HEK293 (cell line): ENCODE measurements around the gene NEUROG2.
A peak's percentile ranks its signal among the peaks of the same experiment; 100 is the strongest.

Experiments
- CTCF ChIA-PET: fragments of 350-600 bp; formaldehyde crosslinking; extraction: SDS; loops from one replicate; lab custom pipeline; 2021; ENCODE audit warnings: antibody characterized with exemption; lab: Yijun Ruan, JAX
- POLR2A ChIA-PET: fragments of 300-600 bp; formaldehyde crosslinking; extraction: SDS; loops from one replicate; lab custom pipeline; 2020; ENCODE audit warnings: antibody characterized with exemption, inconsistent platforms; lab: Yijun Ruan, JAX
- H3K27ac ChIP-seq: fragments of 200-500 bp; sonication (Bioruptor generic); 2 replicates; pipeline ENCODE4 v1.5.1; 2014; ENCODE audit warnings: low read depth, low read length, control low read depth, inconsistent platforms; ENCODE audit errors: extremely low read depth
- H3K36me3 ChIP-seq, 2 experiments: fragments of 200-500 bp in 1 of 2; sonication (Bioruptor generic) in 1 of 2; 1 replicate in 1 of 2; 2 replicates in 1 of 2; pipeline ENCODE4 v1.5.1; 2014 to 2017; ENCODE audit warnings: inconsistent platforms in 2 of 2, low read length in 2 of 2; ENCODE audit not compliant: control insufficient read depth in 2 of 2, insufficient read depth in 1 of 2
- H3K4me1 ChIP-seq: fragments of 200-500 bp; sonication (Bioruptor generic); 2 replicates; pipeline ENCODE4 v1.5.1; 2014; ENCODE audit warnings: mild to moderate bottlenecking, low read length, inconsistent platforms; ENCODE audit not compliant: control insufficient read depth, insufficient read depth
- H3K4me3 ChIP-seq: 2 replicates; pipeline ENCODE4 v1.5.1; 2011; ENCODE audit warnings: low read depth, mild to moderate bottlenecking, control low read depth, low read length, moderate library complexity
- H3K9me3 ChIP-seq: fragments of 200-500 bp; sonication (Bioruptor generic); 2 replicates; pipeline ENCODE4 v1.5.1; 2014; ENCODE audit warnings: low read depth, low read length, inconsistent platforms; ENCODE audit not compliant: control insufficient read depth, insufficient read depth
- FEZF1 ChIP-seq: fragments of 450-650 bp; formaldehyde crosslinking; IDR thresholded peaks from 2 replicates; pipeline ENCODE4 v1.5.1; 2016; ENCODE audit warnings: missing biosample characterization, missing genetic modification characterization
- HOXC10 ChIP-seq: sonication (generic); formaldehyde crosslinking; IDR thresholded peaks from 2 replicates; pipeline ENCODE4 v1.8.1; 2023; ENCODE audit warnings: mild to moderate bottlenecking, missing genetic modification reagents
- MZF1 ChIP-seq: fragments of 450-650 bp; formaldehyde crosslinking; IDR thresholded peaks from 2 replicates; pipeline ENCODE4 v1.5.1; 2017; ENCODE audit warnings: missing biosample characterization, missing genetic modification characterization, borderline replicate concordance
- SCRT2 ChIP-seq: fragments of 450-650 bp; formaldehyde crosslinking; IDR thresholded peaks from 2 replicates; pipeline ENCODE4 v1.5.1; 2016; ENCODE audit warnings: missing biosample characterization, missing genetic modification characterization
- SETDB1 ChIP-seq: IDR thresholded peaks from one replicate; pipeline ENCODE4 v1.6.1; 2017; ENCODE audit warnings: mild to moderate bottlenecking, low read length, moderate library complexity, mixed read lengths; ENCODE audit not compliant: insufficient read length
- YY1 ChIP-seq: fragments of 450-650 bp; formaldehyde crosslinking; IDR thresholded peaks from 2 replicates; pipeline ENCODE4 v1.5.1; 2018; ENCODE audit warnings: missing biosample characterization, missing genetic modification characterization
- ZFHX2 ChIP-seq: fragments of 450-650 bp; formaldehyde crosslinking; conservative IDR thresholded peaks from 2 replicates; pipeline ENCODE4 v1.5.1; 2016; ENCODE audit warnings: missing biosample characterization, missing genetic modification characterization
- ZNF10 ChIP-seq: fragments of 450-650 bp; formaldehyde crosslinking; IDR thresholded peaks from 2 replicates; pipeline ENCODE4 v1.5.1; 2017; ENCODE audit warnings: missing biosample characterization, missing genetic modification characterization
- ZNF112 ChIP-seq: fragments of 450-650 bp; formaldehyde crosslinking; IDR thresholded peaks from 2 replicates; pipeline ENCODE4 v1.5.0; 2017; ENCODE audit warnings: missing biosample characterization, missing genetic modification characterization
- ZNF132 ChIP-seq: fragments of 450-650 bp; formaldehyde crosslinking; IDR thresholded peaks from 2 replicates; pipeline ENCODE4 v1.5.1; 2017; ENCODE audit warnings: missing biosample characterization, missing genetic modification characterization, borderline replicate concordance
- ZNF146 ChIP-seq: fragments of 450-650 bp; formaldehyde crosslinking; IDR thresholded peaks from 2 replicates; pipeline ENCODE4 v1.5.1; 2016; ENCODE audit warnings: missing biosample characterization, missing genetic modification characterization
- ZNF175 ChIP-seq: fragments of 450-650 bp; formaldehyde crosslinking; IDR thresholded peaks from 2 replicates; pipeline ENCODE4 v1.5.1; 2016; ENCODE audit warnings: missing biosample characterization, missing genetic modification characterization
- ZNF2 ChIP-seq: fragments of 450-650 bp; formaldehyde crosslinking; IDR thresholded peaks from 2 replicates; pipeline ENCODE4 v1.5.1; 2016; ENCODE audit warnings: missing biosample characterization, missing genetic modification characterization
- ZNF274 ChIP-seq, 2 experiments: fragments of 200-500 bp in 1 of 2; fragments of 450-650 bp in 1 of 2; sonication (Bioruptor generic) in 1 of 2; formaldehyde crosslinking in 1 of 2; IDR thresholded peaks; 2 replicates each; pipeline versions ENCODE4 v1.5.1 to v1.6.1; 2014 to 2016; ENCODE audit warnings: borderline replicate concordance in 1 of 2, inconsistent platforms in 1 of 2, low read length in 1 of 2, missing biosample characterization in 1 of 2, missing genetic modification characterization in 1 of 2
- ZNF292 ChIP-seq: fragments of 450-650 bp; formaldehyde crosslinking; IDR thresholded peaks from 2 replicates; pipeline ENCODE4 v1.5.1; 2016; ENCODE audit warnings: low read depth, missing biosample characterization, missing genetic modification characterization, borderline replicate concordance
- ZNF311 ChIP-seq: fragments of 450-650 bp; formaldehyde crosslinking; IDR thresholded peaks from 2 replicates; pipeline ENCODE4 v1.5.1; 2017; ENCODE audit warnings: missing biosample characterization, missing genetic modification characterization, borderline replicate concordance
- ZNF324 ChIP-seq: fragments of 450-650 bp; formaldehyde crosslinking; IDR thresholded peaks from 2 replicates; pipeline ENCODE4 v1.5.1; 2016; ENCODE audit warnings: missing biosample characterization, missing genetic modification characterization
- ZNF341 ChIP-seq: fragments of 450-650 bp; formaldehyde crosslinking; IDR thresholded peaks from 2 replicates; pipeline ENCODE4; 2016; ENCODE audit warnings: low read depth, missing biosample characterization, missing genetic modification characterization
- ZNF394 ChIP-seq: fragments of 450-650 bp; formaldehyde crosslinking; IDR thresholded peaks from 2 replicates; pipeline ENCODE4 v1.5.1; 2016; ENCODE audit warnings: missing biosample characterization, missing genetic modification characterization, mild to moderate bottlenecking, moderate library complexity, borderline replicate concordance
- ZNF423 ChIP-seq: fragments of 450-650 bp; formaldehyde crosslinking; IDR thresholded peaks from 2 replicates; pipeline ENCODE4 v1.5.1; 2016; ENCODE audit warnings: missing biosample characterization, missing genetic modification characterization
- ZNF473 ChIP-seq: fragments of 450-650 bp; formaldehyde crosslinking; IDR thresholded peaks from 2 replicates; pipeline ENCODE4 v1.5.1; 2017; ENCODE audit warnings: missing biosample characterization, missing genetic modification characterization
- ZNF501 ChIP-seq: fragments of 450-650 bp; formaldehyde crosslinking; IDR thresholded peaks from 2 replicates; pipeline ENCODE4 v1.5.1; 2016; ENCODE audit warnings: missing biosample characterization, missing genetic modification characterization
- ZNF521 ChIP-seq: fragments of 450-650 bp; formaldehyde crosslinking; IDR thresholded peaks from 2 replicates; pipeline ENCODE4 v1.5.1; 2017; ENCODE audit warnings: missing biosample characterization, mild to moderate bottlenecking, missing genetic modification characterization
- ZNF529 ChIP-seq: fragments of 450-650 bp; formaldehyde crosslinking; IDR thresholded peaks from 2 replicates; pipeline ENCODE4 v1.5.1; 2017; ENCODE audit warnings: missing genetic modification characterization, missing biosample characterization; ENCODE audit not compliant: insufficient replicate concordance
- ZNF600 ChIP-seq: fragments of 450-650 bp; formaldehyde crosslinking; IDR thresholded peaks from 2 replicates; pipeline ENCODE4 v1.5.1; 2016; ENCODE audit warnings: missing biosample characterization, missing genetic modification characterization
- ZNF621 ChIP-seq: fragments of 450-650 bp; formaldehyde crosslinking; IDR thresholded peaks from 2 replicates; pipeline ENCODE4 v1.5.1; 2017; ENCODE audit warnings: missing biosample characterization, missing genetic modification characterization
- ZNF626 ChIP-seq: fragments of 450-650 bp; sonication (Bioruptor Pico); formaldehyde crosslinking; IDR thresholded peaks from 2 replicates; pipeline ENCODE4 v1.5.1; 2018; ENCODE audit warnings: missing biosample characterization, missing genetic modification characterization, inconsistent platforms
- ZNF76 ChIP-seq: fragments of 450-650 bp; formaldehyde crosslinking; IDR thresholded peaks from 2 replicates; pipeline ENCODE4; 2016; ENCODE audit warnings: low read depth, missing biosample characterization, missing genetic modification characterization, borderline replicate concordance
- ZXDB ChIP-seq: fragments of 450-650 bp; formaldehyde crosslinking; IDR thresholded peaks from 2 replicates; pipeline ENCODE4 v1.5.1; 2016; ENCODE audit warnings: missing biosample characterization, missing genetic modification characterization
- TF ChIP-seq, protein P1 (sequence below): fragments of 450-650 bp; formaldehyde crosslinking; IDR thresholded peaks from 2 replicates; pipeline ENCODE4 v1.5.1; 2016; ENCODE audit warnings: missing biosample characterization, missing genetic modification characterization
- TF ChIP-seq, protein P2 (sequence below): fragments of 450-650 bp; formaldehyde crosslinking; IDR thresholded peaks from 2 replicates; pipeline ENCODE4 v1.5.1; 2016; ENCODE audit warnings: missing biosample characterization, missing genetic modification characterization
- TF ChIP-seq, protein P3 (sequence below): fragments of 450-650 bp; formaldehyde crosslinking; IDR thresholded peaks from 2 replicates; pipeline ENCODE4 v1.5.1; 2016; ENCODE audit warnings: missing biosample characterization, missing genetic modification characterization
- TF ChIP-seq, protein P4 (sequence below): fragments of 450-650 bp; formaldehyde crosslinking; IDR thresholded peaks from 2 replicates; pipeline ENCODE4 v1.5.1; 2016; ENCODE audit warnings: missing biosample characterization, missing genetic modification characterization

Gene NEUROG2

DNA sequence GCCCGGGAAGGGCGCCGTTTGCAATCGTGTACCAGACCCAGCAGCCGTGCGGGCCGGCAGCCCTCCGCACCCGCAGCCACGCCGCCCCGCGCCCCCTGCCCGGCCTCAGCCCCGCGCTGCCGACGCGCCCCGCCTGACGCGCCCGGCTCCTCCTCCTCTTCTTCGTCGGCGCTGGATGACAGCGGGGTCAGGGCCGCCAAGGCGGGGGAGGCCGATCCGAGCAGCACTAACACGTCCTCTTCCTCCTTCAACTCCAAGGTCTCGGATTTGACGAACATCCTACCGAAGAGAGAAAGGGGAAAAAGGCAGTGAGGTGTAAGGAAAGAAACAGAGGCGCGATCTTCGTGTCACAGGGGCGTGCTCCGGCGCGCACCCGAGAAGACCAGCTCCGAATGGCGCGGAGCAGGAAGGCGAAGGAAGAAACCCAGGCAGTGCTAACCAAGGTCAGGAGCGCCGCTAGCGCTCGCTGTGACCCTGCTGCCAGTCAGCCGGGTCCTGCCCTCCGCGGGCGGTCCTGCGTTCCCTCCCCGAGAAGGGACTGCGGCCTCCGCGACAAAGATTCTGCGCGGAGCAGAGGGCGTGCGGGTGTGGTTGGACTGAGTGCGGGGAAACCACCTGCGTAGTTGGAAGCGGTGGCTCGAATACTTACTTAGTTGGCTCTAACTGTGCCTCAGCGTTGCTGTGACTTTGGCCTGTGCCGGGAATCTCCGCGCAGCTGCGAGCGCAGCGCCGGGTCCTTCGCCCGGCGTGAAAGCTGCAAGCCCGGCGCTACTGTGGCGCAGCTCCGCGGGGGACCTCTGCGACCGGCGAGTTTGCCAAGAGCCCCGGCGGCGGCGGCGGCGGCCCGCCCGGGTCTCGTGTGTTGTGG is 548 bp downstream of the NEUROG2 start:
- H3K9me3 ChIP-seq, result no peaks in the 10 kb centered on the region
- peak overlapping the region; percentile 59; the same call in 1 of the 2 replicates for H3K27ac ChIP-seq
- ChIA-PET CTCF (interaction anchor here (0.5 to 1.3 kb wide), 5 partner anchors 9 to 187 kb away, joined by 3 to 4 read pairs (median 3); no protein-coding TSS in a partner anchor), POLR2A (no interaction called here)
- H3K4me1 ChIP-seq, result no peaks in the 10 kb centered on the region
- no peaks in the 10 kb centered on the region for H3K36me3 ChIP-seq
- H3K4me3 ChIP-seq, result peak overlapping the region; percentile 49
- TF ChIP-seq ZFHX2 (no peak), ZNF146 (tag by site-specific recombination) (no peak), ZNF341 (no peak), ZNF10 (tag by site-specific recombination) (no peak), ZNF626 (tag by site-specific recombination) (no peak), ZNF529 (no peak), YY1 (no peak), FEZF1 (tag by site-specific recombination) (no peak), ZXDB (tag by site-specific recombination) (0 out of 2 replicates have a peak, but pooled peaks have one; percentile 49), ZNF621 (tag by site-specific recombination) (no peak), ZNF423 (tag by site-specific recombination) (0 out of 2 replicates have a peak, but pooled peaks have one; percentile 10), HOXC10 (CRISPR knock-in tag) (no peak), ZNF132 (no peak), ZNF175 (tag by site-specific recombination) (no peak), ZNF394 (tag by site-specific recombination) (no peak), SCRT2 (tag by site-specific recombination) (no peak), SETDB1 (peak; percentile 5), ZNF521 (no peak), ZNF292 (tag by site-specific recombination) (no peak), ZNF311 (tag by site-specific recombination) (no peak), ZNF473 (tag by site-specific recombination) (no peak), ZNF274 (IDR thresholded peaks at IDR 0.05; ENCODE audit: low read length) (no peak), ZNF274 (tag by site-specific recombination; IDR thresholded peaks at IDR 0.05; ENCODE audit: borderline replicate concordance) (no peak), ZNF501 (tag by site-specific recombination) (0 out of 2 replicates have a peak, but pooled peaks have one; percentile 75), ZNF76 (no peak), ZNF112 (tag by site-specific recombination) (no peak), ZNF324 (tag by site-specific recombination) (no peak), ZNF600 (peak; percentile 57), ZNF2 (tag by site-specific recombination) (no peak), MZF1 (tag by site-specific recombination) (no peak)
- TF ChIP-seq, protein P1, sequence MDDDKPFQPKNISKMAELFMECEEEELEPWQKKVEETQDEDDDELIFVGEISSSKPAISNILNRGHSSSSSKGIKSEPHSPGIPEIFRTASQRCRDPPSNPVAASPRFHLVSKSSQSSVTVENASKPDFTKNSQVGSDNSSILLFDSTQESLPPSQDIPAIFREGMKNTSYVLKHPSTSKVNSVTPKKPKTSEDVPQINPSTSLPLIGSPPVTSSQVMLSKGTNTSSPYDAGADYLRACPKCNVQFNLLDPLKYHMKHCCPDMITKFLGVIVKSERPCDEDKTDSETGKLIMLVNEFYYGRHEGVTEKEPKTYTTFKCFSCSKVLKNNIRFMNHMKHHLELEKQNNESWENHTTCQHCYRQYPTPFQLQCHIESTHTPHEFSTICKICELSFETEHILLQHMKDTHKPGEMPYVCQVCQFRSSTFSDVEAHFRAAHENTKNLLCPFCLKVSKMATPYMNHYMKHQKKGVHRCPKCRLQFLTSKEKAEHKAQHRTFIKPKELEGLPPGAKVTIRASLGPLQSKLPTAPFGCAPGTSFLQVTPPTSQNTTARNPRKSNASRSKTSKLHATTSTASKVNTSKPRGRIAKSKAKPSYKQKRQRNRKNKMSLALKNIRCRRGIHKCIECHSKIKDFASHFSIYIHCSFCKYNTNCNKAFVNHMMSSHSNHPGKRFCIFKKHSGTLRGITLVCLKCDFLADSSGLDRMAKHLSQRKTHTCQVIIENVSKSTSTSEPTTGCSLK, result no peak
- TF ChIP-seq, protein P2, sequence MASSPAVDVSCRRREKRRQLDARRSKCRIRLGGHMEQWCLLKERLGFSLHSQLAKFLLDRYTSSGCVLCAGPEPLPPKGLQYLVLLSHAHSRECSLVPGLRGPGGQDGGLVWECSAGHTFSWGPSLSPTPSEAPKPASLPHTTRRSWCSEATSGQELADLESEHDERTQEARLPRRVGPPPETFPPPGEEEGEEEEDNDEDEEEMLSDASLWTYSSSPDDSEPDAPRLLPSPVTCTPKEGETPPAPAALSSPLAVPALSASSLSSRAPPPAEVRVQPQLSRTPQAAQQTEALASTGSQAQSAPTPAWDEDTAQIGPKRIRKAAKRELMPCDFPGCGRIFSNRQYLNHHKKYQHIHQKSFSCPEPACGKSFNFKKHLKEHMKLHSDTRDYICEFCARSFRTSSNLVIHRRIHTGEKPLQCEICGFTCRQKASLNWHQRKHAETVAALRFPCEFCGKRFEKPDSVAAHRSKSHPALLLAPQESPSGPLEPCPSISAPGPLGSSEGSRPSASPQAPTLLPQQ (tag by site-specific recombination), result no peak
- TF ChIP-seq, protein P3, sequence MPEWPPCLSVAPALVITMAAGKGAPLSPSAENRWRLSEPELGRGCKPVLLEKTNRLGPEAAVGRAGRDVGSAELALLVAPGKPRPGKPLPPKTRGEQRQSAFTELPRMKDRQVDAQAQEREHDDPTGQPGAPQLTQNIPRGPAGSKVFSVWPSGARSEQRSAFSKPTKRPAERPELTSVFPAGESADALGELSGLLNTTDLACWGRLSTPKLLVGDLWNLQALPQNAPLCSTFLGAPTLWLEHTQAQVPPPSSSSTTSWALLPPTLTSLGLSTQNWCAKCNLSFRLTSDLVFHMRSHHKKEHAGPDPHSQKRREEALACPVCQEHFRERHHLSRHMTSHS, result no peak
- TF ChIP-seq, protein P4, sequence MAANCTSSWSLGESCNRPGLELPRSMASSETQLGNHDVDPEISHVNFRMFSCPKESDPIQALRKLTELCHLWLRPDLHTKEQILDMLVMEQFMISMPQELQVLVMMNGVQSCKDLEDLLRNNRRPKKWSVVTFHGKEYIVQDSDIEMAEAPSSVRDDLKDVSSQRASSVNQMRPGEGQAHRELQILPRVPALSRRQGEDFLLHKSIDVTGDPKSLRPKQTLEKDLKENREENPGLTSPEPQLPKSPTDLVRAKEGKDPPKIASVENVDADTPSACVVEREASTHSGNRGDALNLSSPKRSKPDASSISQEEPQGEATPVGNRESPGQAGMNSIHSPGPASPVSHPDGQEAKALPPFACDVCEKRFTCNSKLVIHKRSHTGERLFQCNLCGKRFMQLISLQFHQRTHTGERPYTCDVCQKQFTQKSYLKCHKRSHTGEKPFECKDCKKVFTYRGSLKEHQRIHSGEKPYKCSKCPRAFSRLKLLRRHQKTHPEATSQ (tag by site-specific recombination), result no peak
